ENCODE data around the gene CAPN8. TPM values are rescaled to one million over a fixed set of nuclear protein-coding genes. Genes with fewer than 3 reads are reported as not detected.

The CAPN8 gene
- total RNA-seq, 4 donors from 2014 or later, result 55.4 to 273 (median 91.6) TPM

DNA sequence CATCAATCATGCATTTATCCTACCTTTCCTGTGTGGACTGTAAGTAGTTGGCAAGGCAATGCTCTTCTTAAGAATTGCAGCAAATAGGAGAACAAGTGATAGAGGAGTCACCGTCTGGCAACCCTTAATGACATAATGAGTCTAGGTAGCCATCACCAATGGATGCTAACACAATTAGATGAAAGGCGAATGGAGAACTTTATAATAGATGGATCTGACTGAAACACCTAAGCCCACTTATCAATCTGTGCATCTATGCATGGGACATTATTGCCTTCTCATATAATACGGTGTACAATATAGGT is 18.9 kb upstream of the CAPN8 start:
- no peak overlapping the region for H3K27ac ChIP-seq
- WGBS, 2 donors (ENCODE audit: low coverage in 1 of 2), result 77 to 79% methylated on average over 3 of the region's 3 CpGs
- intact Hi-C loops (cut with DNase I; ENCODE audit: low total_unique reads), result loop anchor here (10.0 kb wide), 1 partner anchor 540 kb away; the partner anchor contains the start of gene TLR5
- TF ChIP-seq POLR2A (IDR thresholded peaks at IDR 0.05), result no peak
- no peak for TF ChIP-seq CTCF (IDR thresholded peaks at IDR 0.05)
- TF ChIP-seq POLR2AphosphoS5 (IDR thresholded peaks at IDR 0.05), result no peak
- TF ChIP-seq EP300 (IDR thresholded peaks at IDR 0.05; ENCODE audit: low read depth), result no peak
- no peaks in the 10 kb centered on the region for H3K9me3 ChIP-seq
- in situ Hi-C loops (cut with MboI; ENCODE audit: low pct_ligation_motif_present in 1 of 4, low pct_unique_long_range_greater_than_20kb in 1 of 4, low sequenced_read_pairs in 3 of 4), result loop anchor here in 1 of 4 donors (10.0 kb wide), 1 partner anchor 550 kb away; no protein-coding TSS in a partner anchor
- no peak overlapping the region for H3K4me3 ChIP-seq
- DNase-seq, result no peak
- no peaks in the 10 kb centered on the region for H3K4me1 ChIP-seq
- no peaks in the 10 kb centered on the region for H3K36me3 ChIP-seq
- no peaks in the 10 kb centered on the region for H3K27me3 ChIP-seq

DNA sequence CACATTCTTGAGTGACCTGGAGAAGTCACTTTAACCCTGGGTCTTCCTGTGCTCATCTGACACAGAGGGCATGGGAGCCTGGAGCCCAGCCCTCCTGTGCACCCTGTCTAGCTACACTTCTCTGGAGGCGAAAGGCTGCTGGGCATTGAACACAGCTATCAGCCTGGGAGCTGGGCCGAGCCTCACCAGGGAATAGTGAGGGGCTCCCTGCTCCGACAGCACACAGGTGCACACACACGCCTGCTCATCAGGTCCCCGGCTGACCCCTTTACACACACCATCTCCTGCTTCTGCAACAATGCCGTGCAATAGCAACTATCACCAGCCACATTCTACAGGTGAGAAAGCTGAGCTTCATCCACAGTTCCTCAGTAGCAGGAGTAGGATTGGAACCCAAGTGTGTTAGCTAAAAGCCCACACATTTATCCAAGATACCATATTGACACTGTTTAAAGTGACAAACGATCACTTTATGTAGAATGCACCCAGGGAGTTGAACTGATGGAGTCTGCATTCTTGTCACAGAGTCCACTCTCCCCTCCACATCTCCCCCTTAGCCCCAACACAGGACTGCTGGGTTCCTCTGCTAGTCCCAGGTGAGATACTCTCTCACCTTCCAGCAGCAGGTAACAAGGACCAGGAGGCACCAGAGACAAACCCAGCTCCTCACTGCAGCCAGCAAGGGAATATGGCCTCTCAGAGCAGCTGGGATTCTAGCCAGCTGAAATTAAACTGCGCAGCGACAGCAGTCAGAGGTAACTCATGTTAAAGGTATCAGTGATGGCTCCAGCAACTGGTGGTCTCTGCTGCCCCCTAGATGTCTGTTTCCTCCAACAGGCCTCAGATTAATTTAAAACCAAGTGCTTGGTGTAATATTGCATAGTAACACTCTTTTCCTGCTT is 18.3 kb upstream of the CAPN8 start:
- Histone ChIP-seq H3K27me3 (no peaks in the 10 kb centered on the region), H3K27ac (no peak overlapping the region), H3K9me3 (no peaks in the 10 kb centered on the region), H3K4me1 (no peaks in the 10 kb centered on the region), H3K4me3 (no peak overlapping the region), H3K36me3 (no peaks in the 10 kb centered on the region)
- no peak for TF ChIP-seq POLR2A (IDR thresholded peaks at IDR 0.05)
- TF ChIP-seq CTCF (IDR thresholded peaks at IDR 0.05), result peak; percentile 49 to 67 (median 56)
- no peak for TF ChIP-seq EP300 (IDR thresholded peaks at IDR 0.05; ENCODE audit: low read depth)
- TF ChIP-seq POLR2AphosphoS5 (IDR thresholded peaks at IDR 0.05), result no peak
- 66 to 70% methylated on average over 2 to 9 of the region's 9 CpGs for WGBS, 2 donors (ENCODE audit: low coverage in 1 of 2)
- DNase-seq, result peak; percentile 66
- in situ Hi-C loops (cut with MboI; ENCODE audit: low pct_ligation_motif_present in 1 of 4, low pct_unique_long_range_greater_than_20kb in 1 of 4, low sequenced_read_pairs in 3 of 4), result loop anchor here in 1 of 4 donors (10.0 kb wide), 1 partner anchor 549 kb away; no protein-coding TSS in a partner anchor
- intact Hi-C loops (cut with DNase I; ENCODE audit: low total_unique reads), result loop anchor here (10.0 kb wide), 1 partner anchor 539 kb away; the partner anchor contains the start of gene TLR5

DNA sequence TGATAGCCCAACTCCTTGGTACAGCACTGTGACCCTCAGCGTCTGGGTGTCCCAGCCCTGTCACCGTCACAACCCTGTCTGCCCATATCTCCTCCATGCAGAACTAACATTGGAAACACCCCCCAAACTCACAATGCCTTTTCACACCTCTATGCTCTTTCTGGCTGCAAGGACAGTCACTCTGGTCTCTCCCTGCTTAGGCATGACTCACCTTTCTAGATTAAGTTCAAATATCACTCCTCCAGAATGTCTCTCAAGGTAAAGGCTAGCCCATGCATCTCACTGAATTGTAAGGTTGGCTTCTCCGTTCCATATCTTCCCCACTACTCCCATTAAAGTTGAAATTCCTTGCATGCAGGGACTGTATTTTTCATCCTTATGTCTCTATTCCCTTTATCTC is 17.0 kb upstream of the CAPN8 start:
- no peak for DNase-seq
- in situ Hi-C loops (cut with MboI; ENCODE audit: low pct_ligation_motif_present in 1 of 4, low pct_unique_long_range_greater_than_20kb in 1 of 4, low sequenced_read_pairs in 3 of 4) (loop anchor here in 1 of 4 donors (10.0 kb wide), 1 partner anchor 548 kb away; no protein-coding TSS in a partner anchor), intact Hi-C loops (cut with DNase I; ENCODE audit: low total_unique reads) (loop anchor here (10.0 kb wide), 1 partner anchor 538 kb away; the partner anchor contains the start of gene TLR5)
- 88% methylated on average over 2 to 3 of the region's 3 CpGs for WGBS, 2 donors (ENCODE audit: low coverage in 1 of 2)
- no peaks in the 10 kb centered on the region for H3K27me3 ChIP-seq
- no peaks in the 10 kb centered on the region for H3K36me3 ChIP-seq
- no peaks in the 10 kb centered on the region for H3K9me3 ChIP-seq
- TF ChIP-seq EP300 (IDR thresholded peaks at IDR 0.05; ENCODE audit: low read depth), result no peak
- TF ChIP-seq CTCF (IDR thresholded peaks at IDR 0.05), result no peak
- no peak for TF ChIP-seq POLR2AphosphoS5 (IDR thresholded peaks at IDR 0.05)
- no peak for TF ChIP-seq POLR2A (IDR thresholded peaks at IDR 0.05)
- no peak overlapping the region for H3K4me3 ChIP-seq
- H3K4me1 ChIP-seq, result no peaks in the 10 kb centered on the region
- H3K27ac ChIP-seq, result no peak overlapping the region

DNA sequence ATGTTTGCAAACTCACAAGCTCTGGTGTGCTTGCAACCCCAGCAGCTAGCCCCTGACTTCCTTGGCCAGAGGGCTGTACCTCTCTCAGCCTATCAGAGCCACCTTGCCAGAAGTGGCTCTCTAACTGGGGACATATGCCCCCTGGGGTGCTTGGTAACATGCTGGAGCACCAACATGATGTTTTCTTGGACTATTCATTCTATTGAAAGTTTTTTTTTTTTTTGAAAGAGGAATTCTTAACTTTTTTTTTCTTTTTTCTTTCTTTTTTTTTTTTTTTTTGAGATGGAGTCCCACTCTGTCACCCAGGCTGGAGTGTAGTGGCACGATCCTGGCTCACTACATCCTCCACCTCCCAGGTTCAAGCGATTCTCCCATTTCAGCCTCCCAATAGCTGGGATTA is 14.7 kb upstream of the CAPN8 start:
- intact Hi-C loops (cut with DNase I; ENCODE audit: low total_unique reads), result loop anchor here (10.0 kb wide), 1 partner anchor 535 kb away; the partner anchor contains the start of gene TLR5

More for the DNA sequence above, 14.7 kb upstream of the CAPN8 start:
- no peaks in the 10 kb centered on the region for H3K36me3 ChIP-seq
- DNase-seq, result no peak
- H3K27me3 ChIP-seq, result no peaks in the 10 kb centered on the region
- TF ChIP-seq POLR2AphosphoS5 (IDR thresholded peaks at IDR 0.05) (no peak), CTCF (IDR thresholded peaks at IDR 0.05) (no peak), EP300 (IDR thresholded peaks at IDR 0.05; ENCODE audit: low read depth) (no peak), POLR2A (IDR thresholded peaks at IDR 0.05) (no peak)
- H3K4me3 ChIP-seq, result no peak overlapping the region
- in situ Hi-C loops (cut with MboI; ENCODE audit: low pct_ligation_motif_present in 1 of 4, low pct_unique_long_range_greater_than_20kb in 1 of 4, low sequenced_read_pairs in 3 of 4), result loop anchor here in 1 of 4 donors (10.0 kb wide), 1 partner anchor 545 kb away; no protein-coding TSS in a partner anchor
- H3K27ac ChIP-seq, result no peak overlapping the region
- no peaks in the 10 kb centered on the region for H3K4me1 ChIP-seq
- no peaks in the 10 kb centered on the region for H3K9me3 ChIP-seq
- WGBS, 2 donors (ENCODE audit: low coverage in 1 of 2), result 94% methylated on average over 2 of the region's 2 CpGs; no CpG with 5 or more reads in 1 of the 2 donors

Measured in transverse colon (tissue), 4 donors.